HG03378 (cell line): ENCODE results near the gene VAV2.

Experiments used
- ATAC-seq: cut with Tn5 transposase; IDR thresholded peaks from one replicate; pipeline ENCODE4 v1.9.1; 2021; ENCODE audit warnings: mild to moderate bottlenecking, moderate library complexity; ENCODE audit not compliant: unreplicated experiment

The VAV2 gene

DNA sequence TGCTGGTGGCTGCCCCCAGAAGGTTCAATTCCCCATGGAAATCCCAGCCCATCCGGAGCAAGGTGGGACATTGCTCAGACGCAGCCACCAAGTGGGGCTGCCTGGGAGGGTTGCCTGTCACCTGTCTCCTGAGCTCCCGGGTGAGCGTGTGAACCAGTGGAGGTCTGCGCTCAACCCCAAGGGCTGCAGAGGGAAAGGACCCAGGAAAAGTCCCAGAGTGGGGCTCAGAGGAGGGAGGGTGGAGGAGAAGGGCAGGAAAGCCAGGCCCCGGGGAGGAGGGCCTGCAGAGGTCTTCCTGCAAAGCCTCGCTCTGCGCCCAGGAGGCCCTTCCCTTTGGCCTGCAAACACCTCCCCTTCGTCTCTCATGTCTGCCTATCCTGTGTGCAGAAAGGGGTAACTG is 134.5 kb downstream of the VAV2 start:
- no peak for ATAC-seq

DNA sequence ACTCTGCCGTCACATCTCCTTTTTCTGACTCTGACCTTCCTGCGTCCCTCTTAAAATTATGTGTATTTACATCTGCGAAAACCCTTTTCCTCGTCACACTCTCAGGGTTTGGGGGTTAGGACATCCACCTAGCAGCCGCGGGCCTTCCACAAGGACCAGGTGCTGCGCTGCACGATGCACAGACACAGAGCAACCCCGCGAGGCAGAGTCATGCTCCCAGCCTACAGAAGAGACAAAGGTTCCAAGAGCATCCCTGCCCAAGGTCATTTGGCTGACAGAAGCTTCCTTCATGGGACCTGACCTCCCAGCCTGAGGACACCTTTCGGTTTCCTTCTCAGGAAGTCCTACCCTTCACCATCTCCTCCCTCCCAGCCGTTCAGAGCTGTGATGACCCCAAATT is 135.3 kb downstream of the VAV2 start:
- no peak for ATAC-seq

DNA sequence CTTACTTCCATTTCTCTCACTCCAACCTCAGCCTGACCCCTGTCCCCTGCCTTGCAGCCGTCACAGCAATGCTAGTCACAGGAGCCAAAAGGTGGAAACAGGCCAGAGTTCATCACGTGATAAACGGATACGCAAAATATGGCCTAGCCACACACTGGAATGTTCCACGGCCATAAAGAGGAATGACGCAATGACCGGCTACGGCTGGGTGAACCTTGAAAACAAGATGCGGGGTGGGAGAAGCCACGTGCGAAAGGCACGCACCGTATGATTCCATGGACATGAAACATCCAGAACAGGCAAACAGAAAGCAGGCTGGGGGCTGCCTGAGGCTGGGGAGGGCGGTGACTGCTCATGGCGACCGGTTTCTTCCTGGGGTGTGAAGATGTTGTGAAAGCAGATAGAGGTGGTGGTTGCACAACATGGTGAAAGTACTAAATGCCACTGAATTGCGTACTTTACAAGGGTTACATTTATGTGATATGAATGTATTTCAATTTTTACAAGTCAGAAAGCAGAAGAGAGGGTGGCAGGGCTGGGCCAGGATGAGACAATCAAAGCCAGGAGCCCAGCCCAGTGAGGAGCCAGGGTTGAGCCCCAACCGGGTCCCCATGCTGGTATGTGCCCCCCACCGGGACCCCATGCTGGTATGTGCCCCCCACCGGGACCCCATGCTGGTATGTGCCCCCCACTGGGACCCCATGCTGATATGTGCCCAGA is 136.2 kb downstream of the VAV2 start:
- no peak for ATAC-seq

DNA sequence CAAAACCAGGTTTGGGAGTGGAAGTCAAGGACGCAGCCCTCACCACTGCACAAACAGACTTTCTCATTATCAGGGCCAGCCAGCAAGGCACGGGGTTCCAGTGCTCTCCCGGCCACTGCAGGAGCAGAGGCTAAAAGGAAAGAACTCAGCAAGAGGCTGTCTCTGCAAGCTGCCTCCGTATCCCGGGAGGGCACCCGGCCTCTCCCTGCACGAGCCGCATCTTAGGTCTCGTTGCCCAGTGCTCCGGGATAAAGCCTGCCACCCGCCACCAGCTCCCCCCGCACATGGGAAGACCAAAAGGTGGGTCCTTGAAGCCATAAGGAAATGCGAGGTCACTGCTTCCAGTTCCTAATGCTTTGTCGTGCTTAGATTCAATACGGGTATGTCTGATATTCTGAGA is 136.8 kb downstream of the VAV2 start:
- ATAC-seq, result no peak

DNA sequence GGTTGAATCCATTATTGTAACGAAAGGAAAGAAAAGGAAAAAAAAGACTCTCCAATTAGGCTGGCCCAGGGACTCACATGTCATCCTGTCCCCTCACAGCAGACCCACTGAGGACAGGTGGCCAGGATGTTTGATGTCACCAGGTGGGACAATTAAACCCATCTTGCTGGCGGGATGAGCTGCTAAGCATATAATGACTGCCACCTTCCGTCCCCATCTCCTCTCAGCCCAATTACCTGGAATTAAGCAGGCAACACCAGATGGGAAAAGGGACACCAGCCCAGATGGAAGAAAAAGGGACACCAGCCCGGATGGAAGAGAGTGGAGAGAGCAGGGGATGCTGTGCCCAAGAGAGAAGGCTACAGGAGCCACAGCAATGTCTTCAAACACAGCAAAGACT is 137.4 kb downstream of the VAV2 start:
- ATAC-seq, result no peak

DNA sequence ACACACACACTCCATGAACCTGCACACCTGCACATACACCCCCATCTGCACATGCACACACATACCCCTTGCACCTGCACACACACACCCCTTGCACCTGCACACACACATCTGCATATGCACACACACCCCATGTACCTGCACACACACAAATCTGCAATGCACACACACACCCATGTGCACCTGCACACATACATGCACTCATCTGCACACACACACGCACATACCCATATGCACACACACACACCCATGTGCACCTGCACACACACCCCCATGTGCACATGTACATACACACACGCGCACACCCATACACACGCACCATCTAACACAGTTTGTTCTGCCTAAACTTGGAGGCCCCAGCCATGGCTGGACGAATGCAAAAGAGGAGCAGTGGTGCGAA is 138.1 kb downstream of the VAV2 start:
- ATAC-seq, result no peak

DNA sequence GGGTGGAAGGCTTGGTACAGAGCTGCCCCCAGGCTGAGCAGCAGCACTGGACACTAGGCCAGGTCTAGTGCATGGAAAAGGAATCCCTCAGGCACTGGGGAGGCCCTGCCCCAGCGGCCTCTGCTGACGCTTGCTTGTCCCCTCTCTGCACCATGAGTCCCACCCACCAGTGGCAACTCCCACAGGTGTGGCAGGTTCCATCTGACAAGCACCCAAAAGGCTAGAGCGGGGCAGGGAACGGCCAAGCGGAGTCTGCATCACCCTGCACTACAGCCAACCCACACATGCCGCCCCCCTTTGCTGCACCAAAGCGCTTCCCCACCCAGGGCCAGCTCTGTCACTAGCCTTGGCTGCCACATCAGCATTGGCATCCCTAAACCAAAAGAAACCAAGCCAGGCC is 138.8 kb downstream of the VAV2 start:
- no peak for ATAC-seq

DNA sequence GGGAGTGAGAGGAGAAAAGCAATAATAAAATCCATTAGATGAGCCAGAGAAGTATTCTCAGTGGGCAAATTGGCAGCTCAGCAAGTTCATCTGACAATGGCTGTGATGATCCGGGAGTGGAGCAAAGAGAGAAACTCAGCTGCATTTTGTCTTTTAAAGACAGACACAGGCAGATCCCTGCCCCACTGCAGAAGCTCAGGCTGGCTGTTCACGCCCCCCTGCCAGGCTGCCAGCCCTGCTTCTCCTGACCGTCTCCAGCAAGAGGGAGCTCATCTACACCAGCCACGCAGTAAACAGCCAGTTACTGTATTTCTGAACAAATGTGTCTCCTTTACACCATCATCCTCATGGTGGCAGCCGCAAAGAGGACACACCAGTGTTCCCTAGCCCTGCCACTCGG is 139.7 kb downstream of the VAV2 start:
- no peak for ATAC-seq

DNA sequence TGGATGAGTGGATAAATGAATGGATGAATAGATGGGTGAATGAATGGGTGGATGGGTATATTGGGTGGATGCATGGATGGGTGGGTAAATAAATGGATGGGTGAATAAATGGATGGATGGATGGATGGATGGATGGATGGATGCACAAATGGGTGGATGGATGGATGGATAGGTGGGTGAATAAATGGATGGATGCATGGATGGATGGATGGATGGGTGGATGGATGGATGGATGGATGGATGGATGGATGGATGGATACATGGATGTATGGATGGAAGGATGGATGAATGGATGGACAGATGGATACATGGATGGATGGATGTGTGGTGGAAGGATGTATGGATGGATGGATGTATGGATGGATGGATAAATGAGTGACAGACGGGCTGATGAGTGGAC is 140.4 kb downstream of the VAV2 start:
- ATAC-seq, result no peak

DNA sequence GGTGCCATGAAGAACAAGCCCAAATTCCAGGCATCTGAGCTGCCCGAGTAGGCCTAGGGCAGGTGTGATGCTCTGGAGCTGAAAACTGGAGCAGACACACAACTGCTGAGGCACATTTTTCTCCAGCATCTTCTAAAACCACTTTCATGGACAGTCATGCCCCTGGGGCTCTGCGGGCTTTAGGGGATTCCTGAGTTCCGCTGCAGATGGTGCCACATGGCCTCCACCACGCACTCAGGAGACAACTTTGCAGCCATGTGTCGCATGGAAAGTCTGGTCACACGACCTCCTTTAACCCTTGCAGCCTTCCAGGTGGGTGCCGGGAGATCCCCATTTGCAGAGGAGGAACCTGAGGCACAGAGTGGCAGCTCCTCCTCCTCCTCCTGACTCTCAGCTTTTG is 141.2 kb downstream of the VAV2 start:
- ATAC-seq, result no peak

DNA sequence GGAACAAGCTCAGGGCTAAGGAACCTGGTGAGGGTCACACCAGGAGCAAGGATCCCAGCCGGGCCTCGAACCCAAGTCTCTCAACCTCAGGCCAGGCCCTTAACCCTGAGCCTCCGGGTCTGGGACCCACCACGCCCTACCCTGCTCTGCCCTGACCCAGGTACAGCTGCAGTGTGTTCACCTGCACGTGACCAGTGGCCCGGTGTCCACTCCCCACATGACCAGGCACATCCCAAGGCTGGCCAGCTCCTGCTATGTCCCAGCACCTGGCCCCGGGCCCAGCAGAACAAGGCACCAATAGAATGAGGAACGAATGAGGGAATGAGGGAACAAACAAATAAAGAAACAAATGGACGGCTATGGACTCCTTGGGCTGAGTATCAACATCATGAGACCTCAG is 142.0 kb downstream of the VAV2 start:
- ATAC-seq, result no peak

DNA sequence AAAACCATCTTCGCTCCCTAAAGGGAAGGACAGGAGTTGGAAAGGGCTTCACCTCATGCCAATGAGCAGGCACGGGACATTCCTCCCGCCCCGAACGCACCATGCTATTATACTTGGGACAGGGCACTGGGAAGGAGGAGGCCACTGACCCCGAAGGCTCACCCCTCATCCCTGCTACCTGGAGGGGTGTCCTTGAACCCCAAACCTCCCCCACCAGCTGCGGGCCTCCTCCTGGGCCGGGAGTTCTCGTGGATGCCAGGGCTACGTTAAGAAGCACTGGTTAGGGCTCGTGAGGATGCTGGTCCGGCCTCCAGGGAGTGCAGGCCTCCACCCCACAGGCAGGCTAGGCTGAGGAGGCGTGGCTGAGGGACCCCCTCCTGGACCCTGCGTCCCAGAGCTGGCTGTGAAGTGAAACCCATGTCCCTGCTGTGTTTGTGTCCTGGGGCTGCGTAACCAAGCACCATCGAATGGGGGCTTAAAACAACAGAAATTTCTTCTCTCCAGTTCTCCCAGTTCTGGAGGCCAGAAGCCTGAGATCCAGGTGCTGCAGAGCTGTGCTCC is 142.9 kb downstream of the VAV2 start:
- no peak for ATAC-seq

DNA sequence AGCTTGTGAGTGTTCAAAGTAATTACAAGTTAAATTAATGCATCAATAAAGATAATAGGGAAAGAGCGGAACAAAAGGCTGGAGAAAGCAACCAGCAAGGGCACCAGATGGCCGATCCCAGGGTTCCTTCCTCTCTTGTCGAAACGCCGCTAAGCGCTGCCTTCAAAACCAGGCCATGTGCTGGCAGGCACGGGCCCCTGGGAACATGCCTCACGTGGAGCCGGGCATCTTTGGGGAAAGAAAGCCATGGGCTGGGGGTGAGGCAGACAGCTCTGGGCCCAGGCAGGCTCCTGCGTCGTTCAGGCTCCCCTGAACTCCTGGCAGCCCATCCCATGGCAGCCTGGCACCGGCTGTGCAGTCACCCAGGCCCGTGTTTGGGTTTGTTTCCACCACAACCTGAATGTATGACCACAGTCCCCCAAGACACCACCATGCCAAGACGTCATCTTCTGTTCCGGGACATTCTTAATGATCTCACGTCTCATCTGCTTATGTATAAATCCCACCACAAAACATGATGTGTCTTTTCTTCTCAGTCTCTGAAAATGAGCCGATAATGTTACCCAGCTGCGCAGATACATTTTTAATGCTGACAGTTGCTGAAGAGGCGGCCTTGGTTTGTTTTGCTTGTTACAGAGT is 143.5 kb downstream of the VAV2 start:
- ATAC-seq, result no peak

DNA sequence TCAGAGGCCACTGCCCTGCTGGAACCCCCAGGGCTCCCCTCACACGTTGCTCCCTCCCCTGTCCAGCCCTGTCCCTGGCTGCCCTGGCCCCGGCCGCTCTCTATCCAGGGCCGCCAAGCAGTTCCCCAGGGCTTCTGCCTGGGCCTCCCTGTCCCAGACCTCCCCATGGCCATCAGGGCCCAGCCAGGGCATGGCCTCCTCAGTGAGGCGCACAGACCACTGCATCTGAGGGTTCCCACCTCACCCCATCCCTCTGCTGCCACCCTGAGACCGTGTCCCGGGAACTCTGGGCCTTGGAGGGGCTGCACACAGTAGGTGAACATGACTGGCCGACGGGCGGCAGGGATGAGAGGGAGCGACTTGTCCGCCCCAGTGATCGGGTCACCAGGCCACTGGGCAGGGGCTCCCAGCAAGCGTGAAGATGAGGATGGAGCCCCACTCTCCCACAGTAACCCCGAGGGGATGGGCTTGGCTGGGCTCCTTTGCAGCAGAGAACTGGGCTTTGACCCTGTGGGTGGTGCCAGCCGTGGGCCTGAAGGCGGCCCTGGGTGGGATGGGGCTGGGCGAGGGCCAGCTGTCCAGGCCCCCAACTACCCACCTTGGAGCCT is 145.5 kb downstream of the VAV2 start:
- ATAC-seq, result no peak

DNA sequence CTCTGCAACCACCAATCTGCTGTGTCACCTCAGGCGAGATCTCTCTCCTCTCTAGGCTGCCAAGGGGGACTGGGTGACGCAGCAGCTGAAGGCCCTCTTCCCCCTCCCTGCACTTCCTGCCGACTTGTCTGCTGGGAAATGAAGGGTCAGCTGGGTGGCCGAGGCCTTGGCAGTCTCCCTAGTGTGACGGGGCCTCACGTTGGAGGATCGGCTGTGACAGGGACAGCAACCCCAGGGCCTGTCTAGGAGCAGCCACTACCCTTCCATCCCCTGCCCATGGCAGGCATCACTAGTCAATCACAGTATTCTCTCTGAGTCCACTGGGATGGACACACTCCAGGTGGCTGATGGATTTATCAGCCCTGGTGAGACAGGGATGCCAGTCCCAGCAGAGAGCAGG is 146.7 kb downstream of the VAV2 start:
- ATAC-seq, result no peak

DNA sequence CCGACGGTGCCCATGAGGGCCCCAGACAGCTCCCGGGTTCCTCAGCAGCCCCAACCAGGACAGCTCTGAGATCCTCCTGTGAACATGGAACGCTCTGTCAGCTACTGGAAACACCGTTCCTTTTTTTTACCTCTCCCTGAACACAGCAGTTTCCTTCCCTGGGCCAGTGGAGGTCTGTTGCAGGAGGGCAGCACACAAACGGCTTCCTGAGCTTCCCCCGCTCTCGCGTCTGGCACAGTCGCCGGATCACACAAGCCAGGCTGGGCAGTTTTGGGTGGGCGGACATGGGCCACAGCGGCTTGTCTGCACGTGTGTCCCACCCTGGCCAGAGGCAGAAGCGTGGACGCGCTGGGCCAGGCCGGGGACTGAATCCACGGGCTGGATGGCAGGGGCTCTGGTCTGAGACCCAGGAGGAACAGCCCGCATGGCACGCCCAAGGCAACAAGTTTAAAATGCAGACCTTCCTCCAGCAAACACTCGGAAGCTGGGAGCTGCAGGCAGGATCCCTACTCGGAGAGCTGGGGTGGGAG is 147.2 kb downstream of the VAV2 start:
- ATAC-seq, result no peak

DNA sequence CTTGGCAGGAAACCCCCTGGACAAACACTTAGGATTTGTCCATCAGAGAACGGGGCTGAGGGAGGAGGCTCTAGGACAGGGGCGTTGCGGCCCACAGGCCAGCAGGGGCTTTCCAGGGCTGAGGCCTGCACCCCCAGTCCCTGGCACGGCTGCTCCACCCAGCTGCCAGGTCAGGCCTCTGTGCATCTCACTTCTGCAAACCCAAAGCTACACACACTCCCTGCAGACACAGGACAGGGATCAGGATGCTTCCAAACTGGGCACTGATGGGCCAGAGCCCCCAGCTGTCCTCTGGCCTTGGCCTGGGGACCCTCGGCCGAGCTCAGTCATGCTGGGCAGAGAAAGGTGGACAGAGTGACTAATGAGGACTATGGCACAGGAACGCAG is 147.7 kb downstream of the VAV2 start:
- ATAC-seq, result no peak

DNA sequence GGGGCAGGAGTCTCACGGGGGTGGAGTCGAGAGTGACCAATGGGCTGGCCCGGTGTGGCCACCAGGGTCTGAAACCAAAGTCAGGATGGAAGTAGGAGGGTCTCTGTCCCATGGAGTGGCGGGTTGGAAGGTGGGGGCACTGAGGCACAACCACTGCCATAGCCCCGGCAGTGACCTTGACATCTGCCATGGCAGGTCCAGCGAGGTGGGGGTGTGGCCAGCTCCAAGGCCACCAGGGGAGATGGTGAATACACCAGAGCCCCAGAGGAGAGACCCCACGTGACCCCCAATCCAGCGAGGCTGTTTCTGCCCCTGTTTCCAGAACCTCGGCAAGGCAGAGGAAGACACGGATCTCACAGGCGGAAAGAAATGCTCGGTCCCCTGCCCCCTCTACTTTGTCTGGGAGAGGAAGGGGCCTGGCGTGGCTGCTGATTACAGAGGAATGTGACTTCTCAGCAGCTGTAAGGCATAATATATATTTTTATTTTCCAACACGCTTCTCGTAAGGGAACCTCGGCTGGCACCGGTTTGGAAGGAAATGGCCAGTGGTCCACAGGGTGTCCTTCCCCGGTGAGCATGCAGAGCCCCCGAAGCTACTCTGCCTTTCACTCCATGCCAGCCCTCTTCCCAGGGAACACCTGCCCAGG is 148.2 kb downstream of the VAV2 start:
- no peak for ATAC-seq

DNA sequence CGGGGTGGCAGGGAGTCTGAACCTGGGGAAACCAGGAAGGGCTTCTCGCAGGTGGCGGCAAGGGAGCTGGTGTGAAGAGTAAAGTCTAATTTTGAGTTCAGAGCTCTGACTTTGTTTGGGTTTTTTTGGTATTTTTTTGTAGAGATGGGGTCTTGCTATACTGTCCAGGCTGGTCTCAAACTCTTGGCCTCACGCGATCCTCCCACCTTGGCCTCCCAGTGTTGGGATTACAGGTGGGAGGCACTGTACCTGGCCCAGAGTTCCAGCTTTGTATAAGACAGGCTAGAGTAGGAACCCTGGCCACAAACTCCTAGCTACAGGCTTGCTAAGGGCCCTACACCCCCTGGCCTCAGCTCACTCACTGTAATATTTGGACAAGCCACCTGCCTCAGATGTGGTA is 148.9 kb downstream of the VAV2 start:
- no peak for ATAC-seq

DNA sequence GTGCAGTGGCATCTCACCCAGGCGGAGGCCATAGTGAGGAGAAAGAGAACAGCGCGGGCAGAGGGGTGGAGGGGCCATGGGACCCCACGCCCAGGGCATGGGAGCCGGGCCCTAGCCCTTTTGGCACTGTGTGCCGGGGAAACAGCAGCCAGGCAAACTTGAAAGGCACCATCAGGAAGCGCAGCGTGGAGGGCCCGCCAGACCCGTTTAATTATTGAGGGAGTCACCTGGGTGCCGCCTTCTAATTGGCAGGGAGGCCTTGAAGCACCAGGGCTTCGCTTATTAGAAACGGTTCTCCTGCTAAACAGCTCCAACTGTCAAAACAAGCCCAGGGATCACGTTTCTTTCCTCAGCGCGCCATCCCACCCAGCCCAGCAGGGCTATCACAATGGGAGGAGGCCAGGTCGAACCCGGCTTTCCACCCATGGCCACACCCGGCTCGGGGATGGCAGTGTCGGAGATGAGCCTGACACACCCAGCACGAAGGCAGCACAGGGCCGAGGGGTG is 149.3 kb downstream of the VAV2 start:
- no peak for ATAC-seq

DNA sequence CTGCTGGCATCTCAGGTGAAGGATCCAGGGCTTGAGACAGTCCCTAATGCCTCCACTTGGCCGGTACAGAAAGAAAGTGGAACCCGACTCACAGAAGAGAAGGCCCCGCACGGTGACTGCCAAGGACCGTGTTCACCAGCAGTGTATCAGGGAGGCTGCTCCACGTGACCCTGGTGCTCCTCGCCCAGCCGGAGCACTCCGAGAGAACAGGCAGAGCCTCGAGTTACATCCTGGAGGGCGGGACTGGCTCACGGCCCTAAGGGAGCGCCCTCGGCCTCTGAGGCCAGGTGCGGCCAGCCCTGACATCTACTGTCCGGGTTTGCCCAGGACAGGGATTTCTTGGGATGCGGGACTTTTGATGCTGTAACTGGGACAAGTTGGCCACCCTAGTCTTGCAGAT is 149.9 kb downstream of the VAV2 start:
- ATAC-seq, result no peak
